Neural cell (in vitro differentiated cells): Measurements from ENCODE around the gene CASP2.

Experiments used
- EP300 ChIP-seq: fragments of 450-650 bp; conservative IDR thresholded peaks from 2 replicates; pipeline ENCODE4 v1.6.1; 2014; ENCODE audit warnings: antibody characterized with exemption, mild to moderate bottlenecking, moderate library complexity; ENCODE audit not compliant: poor library complexity, severe bottlenecking
- EZH2 ChIP-seq: fragments of 200-600, 300-800 bp; shearing (Covaris generic), sonication (generic); IDR thresholded peaks from 2 replicates; pipeline ENCODE4 v1.6.1; 2014; ENCODE audit warnings: antibody characterized with exemption, low read length, borderline replicate concordance, mild to moderate bottlenecking; ENCODE audit not compliant: insufficient read depth, poor library complexity, severe bottlenecking
- POLR2AphosphoS5 ChIP-seq: IDR thresholded peaks from 2 replicates; pipeline ENCODE4 v1.6.1; 2012
- RAD21 ChIP-seq: fragments of 450-650 bp; conservative IDR thresholded peaks from 2 replicates; pipeline ENCODE4 v1.6.1; 2014; ENCODE audit warnings: antibody characterized with exemption, mild to moderate bottlenecking, moderate library complexity
- SMC3 ChIP-seq: fragments of 450-650 bp; conservative IDR thresholded peaks from 2 replicates; pipeline ENCODE4 v1.6.1; 2014; ENCODE audit warnings: antibody characterized with exemption, mild to moderate bottlenecking, moderate library complexity; ENCODE audit not compliant: poor library complexity
- TAF1 ChIP-seq: IDR thresholded peaks from 2 replicates; pipeline ENCODE4 v1.6.1; 2012; ENCODE audit warnings: low read depth
- TF ChIP-seq, protein P1 (sequence below): fragments of 450-650 bp; IDR thresholded peaks from 2 replicates; pipeline ENCODE4 v1.5.1; 2014; ENCODE audit warnings: antibody characterized with exemption, mild to moderate bottlenecking, moderate library complexity; ENCODE audit not compliant: poor library complexity, severe bottlenecking
- TF ChIP-seq, protein P2 (sequence below): IDR thresholded peaks from 2 replicates; pipeline ENCODE4 v1.6.1; 2012; ENCODE audit warnings: borderline replicate concordance

DNA sequence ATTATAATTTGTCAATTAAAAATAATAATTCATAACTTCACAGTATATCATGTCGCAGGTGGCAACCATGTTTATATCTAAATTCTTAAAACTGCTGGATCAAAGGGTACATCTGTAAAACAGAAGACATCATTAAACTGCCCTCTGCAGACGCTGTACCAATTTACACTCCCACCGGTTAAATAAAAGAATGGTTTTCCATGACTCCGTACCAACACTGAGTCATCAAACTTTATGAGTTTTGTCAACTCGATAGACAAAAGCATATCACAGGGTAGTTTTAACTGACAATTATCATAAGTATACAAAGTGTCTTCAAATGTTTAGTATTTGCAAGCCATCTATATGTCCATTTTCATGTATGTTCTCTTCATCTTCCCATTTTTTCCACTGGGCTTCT is 30.6 kb upstream of the CASP2 start:
- TF ChIP-seq, protein P1, sequence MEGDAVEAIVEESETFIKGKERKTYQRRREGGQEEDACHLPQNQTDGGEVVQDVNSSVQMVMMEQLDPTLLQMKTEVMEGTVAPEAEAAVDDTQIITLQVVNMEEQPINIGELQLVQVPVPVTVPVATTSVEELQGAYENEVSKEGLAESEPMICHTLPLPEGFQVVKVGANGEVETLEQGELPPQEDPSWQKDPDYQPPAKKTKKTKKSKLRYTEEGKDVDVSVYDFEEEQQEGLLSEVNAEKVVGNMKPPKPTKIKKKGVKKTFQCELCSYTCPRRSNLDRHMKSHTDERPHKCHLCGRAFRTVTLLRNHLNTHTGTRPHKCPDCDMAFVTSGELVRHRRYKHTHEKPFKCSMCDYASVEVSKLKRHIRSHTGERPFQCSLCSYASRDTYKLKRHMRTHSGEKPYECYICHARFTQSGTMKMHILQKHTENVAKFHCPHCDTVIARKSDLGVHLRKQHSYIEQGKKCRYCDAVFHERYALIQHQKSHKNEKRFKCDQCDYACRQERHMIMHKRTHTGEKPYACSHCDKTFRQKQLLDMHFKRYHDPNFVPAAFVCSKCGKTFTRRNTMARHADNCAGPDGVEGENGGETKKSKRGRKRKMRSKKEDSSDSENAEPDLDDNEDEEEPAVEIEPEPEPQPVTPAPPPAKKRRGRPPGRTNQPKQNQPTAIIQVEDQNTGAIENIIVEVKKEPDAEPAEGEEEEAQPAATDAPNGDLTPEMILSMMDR = no peak
- TF ChIP-seq EZH2 = no peak
- no peak for TF ChIP-seq RAD21
- TF ChIP-seq EP300 = no peak
- no peak for TF ChIP-seq TAF1
- no peak for TF ChIP-seq SMC3
- TF ChIP-seq POLR2AphosphoS5 = no peak
- TF ChIP-seq, protein P2, sequence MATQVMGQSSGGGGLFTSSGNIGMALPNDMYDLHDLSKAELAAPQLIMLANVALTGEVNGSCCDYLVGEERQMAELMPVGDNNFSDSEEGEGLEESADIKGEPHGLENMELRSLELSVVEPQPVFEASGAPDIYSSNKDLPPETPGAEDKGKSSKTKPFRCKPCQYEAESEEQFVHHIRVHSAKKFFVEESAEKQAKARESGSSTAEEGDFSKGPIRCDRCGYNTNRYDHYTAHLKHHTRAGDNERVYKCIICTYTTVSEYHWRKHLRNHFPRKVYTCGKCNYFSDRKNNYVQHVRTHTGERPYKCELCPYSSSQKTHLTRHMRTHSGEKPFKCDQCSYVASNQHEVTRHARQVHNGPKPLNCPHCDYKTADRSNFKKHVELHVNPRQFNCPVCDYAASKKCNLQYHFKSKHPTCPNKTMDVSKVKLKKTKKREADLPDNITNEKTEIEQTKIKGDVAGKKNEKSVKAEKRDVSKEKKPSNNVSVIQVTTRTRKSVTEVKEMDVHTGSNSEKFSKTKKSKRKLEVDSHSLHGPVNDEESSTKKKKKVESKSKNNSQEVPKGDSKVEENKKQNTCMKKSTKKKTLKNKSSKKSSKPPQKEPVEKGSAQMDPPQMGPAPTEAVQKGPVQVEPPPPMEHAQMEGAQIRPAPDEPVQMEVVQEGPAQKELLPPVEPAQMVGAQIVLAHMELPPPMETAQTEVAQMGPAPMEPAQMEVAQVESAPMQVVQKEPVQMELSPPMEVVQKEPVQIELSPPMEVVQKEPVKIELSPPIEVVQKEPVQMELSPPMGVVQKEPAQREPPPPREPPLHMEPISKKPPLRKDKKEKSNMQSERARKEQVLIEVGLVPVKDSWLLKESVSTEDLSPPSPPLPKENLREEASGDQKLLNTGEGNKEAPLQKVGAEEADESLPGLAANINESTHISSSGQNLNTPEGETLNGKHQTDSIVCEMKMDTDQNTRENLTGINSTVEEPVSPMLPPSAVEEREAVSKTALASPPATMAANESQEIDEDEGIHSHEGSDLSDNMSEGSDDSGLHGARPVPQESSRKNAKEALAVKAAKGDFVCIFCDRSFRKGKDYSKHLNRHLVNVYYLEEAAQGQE = no peak
